ENCODE data around the gene FBXO8. TPM values are rescaled to one million over a fixed set of nuclear protein-coding genes. Genes with fewer than 3 reads are reported as not detected.

Gene FBXO8
- total RNA-seq, 1 donor from 2014 or later, result 12.6 TPM

- no peak for TF ChIP-seq CTCF (conservative IDR thresholded peaks at IDR 0.05)
- H3K27me3 Mint-ChIP-seq (ENCODE audit: low read depth), result peaks cover 99% of the 10 kb centered on the region
- peaks cover 13% of the 10 kb centered on the region for H3K4me1 Mint-ChIP-seq
- H3K4me3 Mint-ChIP-seq, result no peak overlapping the region
- no peaks in the 10 kb centered on the region for H3K9me3 Mint-ChIP-seq
- no peak overlapping the region for H3K27ac Mint-ChIP-seq (ENCODE audit: unreplicated experiment)
- H3K36me3 Mint-ChIP-seq (ENCODE audit: low read depth), result no peaks in the 10 kb centered on the region
- no peak for DNase-seq (ENCODE audit: low read depth, low spot score)
Observed at GRCh38 chr4:174212061-174212460, 71.4 kb downstream of the FBXO8 start.

GRCh38 chr4:174211622-174212044, 71.8 kb downstream of the FBXO8 start:
- Mint-ChIP-seq H3K4me3 (no peak overlapping the region), H3K4me1 (peaks cover 13% of the 10 kb centered on the region), H3K9me3 (no peaks in the 10 kb centered on the region)

GRCh38 chr4:174210952-174211490, 72.4 kb downstream of the FBXO8 start:
- no peak for TF ChIP-seq CTCF (conservative IDR thresholded peaks at IDR 0.05)
- H3K27ac Mint-ChIP-seq (ENCODE audit: unreplicated experiment), result no peak overlapping the region
- H3K4me1 Mint-ChIP-seq, result peaks cover 13% of the 10 kb centered on the region
- H3K27me3 Mint-ChIP-seq (ENCODE audit: low read depth), result peaks cover 99% of the 10 kb centered on the region
- no peaks in the 10 kb centered on the region for H3K9me3 Mint-ChIP-seq
- no peak overlapping the region for H3K4me3 Mint-ChIP-seq
- no peak for DNase-seq (ENCODE audit: low read depth, low spot score)
- H3K36me3 Mint-ChIP-seq (ENCODE audit: low read depth), result no peaks in the 10 kb centered on the region

More at GRCh38 chr4:174211622-174212044, 71.8 kb downstream of the FBXO8 start:
- H3K27me3 Mint-ChIP-seq (ENCODE audit: low read depth), result peaks cover 99% of the 10 kb centered on the region
- DNase-seq (ENCODE audit: low read depth, low spot score), result no peak
- no peak for TF ChIP-seq CTCF (conservative IDR thresholded peaks at IDR 0.05)
- H3K36me3 Mint-ChIP-seq (ENCODE audit: low read depth), result no peaks in the 10 kb centered on the region
- H3K27ac Mint-ChIP-seq (ENCODE audit: unreplicated experiment), result no peak overlapping the region

- H3K9me3 Mint-ChIP-seq, result no peaks in the 10 kb centered on the region
- H3K4me3 Mint-ChIP-seq, result no peak overlapping the region
- H3K36me3 Mint-ChIP-seq (ENCODE audit: low read depth), result no peaks in the 10 kb centered on the region
- no peak overlapping the region for H3K27ac Mint-ChIP-seq (ENCODE audit: unreplicated experiment)
- no peak for DNase-seq (ENCODE audit: low read depth, low spot score)
- peaks cover 97% of the 10 kb centered on the region for H3K27me3 Mint-ChIP-seq (ENCODE audit: low read depth)
- H3K4me1 Mint-ChIP-seq, result peaks cover 13% of the 10 kb centered on the region
- TF ChIP-seq CTCF (conservative IDR thresholded peaks at IDR 0.05), result no peak
Observed at GRCh38 chr4:174210354-174210753, 73.1 kb downstream of the FBXO8 start.

- Mint-ChIP-seq H3K36me3 (ENCODE audit: low read depth) (no peaks in the 10 kb centered on the region), H3K4me3 (no peak overlapping the region), H3K27me3 (ENCODE audit: low read depth) (peaks cover 97% of the 10 kb centered on the region), H3K27ac (ENCODE audit: unreplicated experiment) (no peak overlapping the region), H3K9me3 (no peaks in the 10 kb centered on the region), H3K4me1 (peaks cover 7% of the 10 kb centered on the region)
- TF ChIP-seq CTCF (conservative IDR thresholded peaks at IDR 0.05), result no peak
- DNase-seq (ENCODE audit: low read depth, low spot score), result no peak
Observed at GRCh38 chr4:174209341-174209740, 74.1 kb downstream of the FBXO8 start.

Data from neural crest cell (in vitro differentiated cells).